GM23338 (cell line): ENCODE data around the gene YBEY. TPM values are rescaled to one million over a fixed set of nuclear protein-coding genes. Genes with fewer than 3 reads are reported as not detected.

ENCODE experiments used
- ATAC-seq: fragments of 200-7000 bp; cut with Tn5 transposase; 3 replicates; pipeline ENCODE4 v1.9.1; 2020
- DNase-seq: peaks from one replicate; pipeline ENCODE4 v3.0.0-alpha.2; 2015; ENCODE audit warnings: low spot score
- H2AFZ ChIP-seq: fragments of 200-600 bp; sonication (generic); 2 replicates; pipeline ENCODE4 v1.8.0; 2016; ENCODE audit warnings: antibody characterized with exemption, mild to moderate bottlenecking, moderate library complexity
- H3F3A ChIP-seq: fragments of 200-600 bp; sonication (generic); replicated peaks from 2 replicates; pipeline ENCODE4 v1.8.0; 2017; ENCODE audit warnings: antibody characterized with exemption, mixed run types, low read depth
- H3K27ac ChIP-seq: fragments of 200-600 bp; sonication (generic); 2 replicates; pipeline ENCODE4 v1.6.1; 2016; ENCODE audit warnings: low read depth
- H3K27me3 ChIP-seq: fragments of 200-600 bp; sonication (generic); 2 replicates; pipeline ENCODE4 v1.8.0; 2016; ENCODE audit warnings: mild to moderate bottlenecking, mixed run types, moderate library complexity; ENCODE audit not compliant: insufficient read depth
- H3K36me3 ChIP-seq: fragments of 200-600 bp; sonication (generic); 2 replicates; pipeline ENCODE4 v1.8.0; 2016; ENCODE audit warnings: mild to moderate bottlenecking; ENCODE audit not compliant: insufficient read depth
- H3K4me1 ChIP-seq: fragments of 200-600 bp; sonication (generic); 2 replicates; pipeline ENCODE4 v1.8.0; 2016; ENCODE audit warnings: mild to moderate bottlenecking, moderate library complexity; ENCODE audit not compliant: insufficient read depth
- H3K4me2 ChIP-seq: fragments of 200-600 bp; sonication (generic); 2 replicates; pipeline ENCODE4 v1.7.1; 2017; ENCODE audit warnings: mixed run types
- H3K4me3 ChIP-seq: fragments of 200-600 bp; sonication (generic); 2 replicates; pipeline ENCODE4 v1.6.1; 2016; ENCODE audit warnings: mixed run types
- H3K79me2 ChIP-seq: fragments of 200-600 bp; sonication (generic); replicated peaks from 2 replicates; pipeline ENCODE4 v1.8.0; 2017; ENCODE audit warnings: mild to moderate bottlenecking; ENCODE audit not compliant: insufficient read depth
- H3K9me2 ChIP-seq: fragments of 200-600 bp; sonication (generic); 2 replicates; pipeline ENCODE4 v1.8.0; 2017; ENCODE audit not compliant: insufficient read depth
- H4K20me1 ChIP-seq: fragments of 200-600 bp; sonication (generic); replicated peaks from 2 replicates; pipeline ENCODE4 v1.8.0; 2017; ENCODE audit warnings: mild to moderate bottlenecking; ENCODE audit not compliant: insufficient read depth
- H3K27ac Mint-ChIP-seq: 2 replicates; pipeline ENCODE4 v1.8.0; 2020; ENCODE audit warnings: inconsistent platforms, mild to moderate bottlenecking, moderate library complexity, mixed read lengths
- H3K27me3 Mint-ChIP-seq: 3 replicates; pipeline ENCODE4 v1.8.0; 2022; ENCODE audit warnings: low read depth, mild to moderate bottlenecking, moderate library complexity, mixed read lengths, inconsistent platforms; ENCODE audit not compliant: insufficient read depth, poor library complexity
- H3K36me3 Mint-ChIP-seq: 3 replicates; pipeline ENCODE4 v1.8.0; 2021; ENCODE audit warnings: low read depth, mild to moderate bottlenecking, inconsistent platforms, moderate library complexity, mixed read lengths
- H3K4me1 Mint-ChIP-seq: 3 replicates; pipeline ENCODE4 v1.8.0; 2020; ENCODE audit warnings: mild to moderate bottlenecking, inconsistent platforms, mixed read lengths
- H3K4me3 Mint-ChIP-seq: 3 replicates; pipeline ENCODE4 v1.8.0; 2021; ENCODE audit warnings: moderate library complexity, mild to moderate bottlenecking, inconsistent platforms, mixed read lengths
- H3K9me3 Mint-ChIP-seq: 3 replicates; pipeline ENCODE4 v1.8.0; 2020; ENCODE audit warnings: moderate library complexity, mild to moderate bottlenecking, inconsistent platforms, mixed read lengths
- CTCF ChIP-seq, 2 experiments: fragments of 200-600 bp in 1 of 2; sonication (generic) in 1 of 2; conservative IDR thresholded peaks; 2 replicates each; pipeline versions ENCODE4 v1.5.1 to v1.6.1; 2016 to 2017; ENCODE audit warnings: antibody characterized with exemption in 2 of 2, low read depth in 2 of 2, mild to moderate bottlenecking in 2 of 2, moderate library complexity in 1 of 2
- EZH2 ChIP-seq: fragments of 200-600 bp; sonication (generic); IDR thresholded peaks from one replicate; pipeline ENCODE4 v1.8.0; 2017; ENCODE audit warnings: antibody characterized with exemption, mild to moderate bottlenecking, low read depth; ENCODE audit not compliant: unreplicated experiment
- EZH2phosphoT487 ChIP-seq: fragments of 200-600 bp; sonication (generic); IDR thresholded peaks from one replicate; pipeline ENCODE4 v1.8.1; 2018; ENCODE audit warnings: antibody characterized with exemption; ENCODE audit not compliant: unreplicated experiment
- JUNB ChIP-seq: IDR thresholded peaks from one replicate; pipeline ENCODE4 v1.6.1; 2016; ENCODE audit warnings: antibody characterized with exemption; ENCODE audit not compliant: unreplicated experiment
- POLR2AphosphoS5 ChIP-seq: IDR thresholded peaks from 2 replicates; pipeline ENCODE4 v1.6.1; 2016; ENCODE audit warnings: antibody characterized with exemption, low read depth
- ZNF114 ChIP-seq: fragments of 250-450 bp; sonication (Bioruptor Pico); IDR thresholded peaks from 2 replicates; pipeline ENCODE4 v1.5.0; 2020; ENCODE audit warnings: mild to moderate bottlenecking, moderate library complexity
- ZNF331 ChIP-seq: fragments of 250-450 bp; sonication (Bioruptor Pico); IDR thresholded peaks from 2 replicates; pipeline ENCODE4 v1.5.0; 2020; ENCODE audit warnings: low read depth, mild to moderate bottlenecking, moderate library complexity
- polyA plus RNA-seq: library from polyadenylated mRNA; unstranded; fragments of >200 nt; fragmentation: Nextera tagmentation; extraction: Ambion mirVana; gene quantifications from 2 replicates; pipeline ENCODE4 v1.2.1, GENCODE V29; 2016
- total RNA-seq: library from RNA; depleted of rRNA; stranded (reverse); fragments of >200 nt; shearing (Covaris generic); gene quantifications from 2 replicates; pipeline ENCODE4 v1.2.3, GENCODE V29; 2014
- TF ChIP-seq, protein P1 (sequence below): IDR thresholded peaks from one replicate; pipeline ENCODE4 v1.6.1; 2018; ENCODE audit warnings: antibody characterized with exemption; ENCODE audit not compliant: unreplicated experiment
- TF ChIP-seq, protein P2 (sequence below): fragments of 250-450 bp; sonication (Bioruptor Pico); IDR thresholded peaks from 2 replicates; pipeline ENCODE4 v1.5.0; 2020; ENCODE audit warnings: mild to moderate bottlenecking, moderate library complexity
- TF ChIP-seq, protein P3 (sequence below): IDR thresholded peaks from 2 replicates; pipeline ENCODE4 v1.6.1; 2016; ENCODE audit warnings: antibody characterized with exemption

YBEY gene
- total and polyA plus RNA-seq, 2 experiments from 2014 or later, result 28.1 to 31.8 TPM

DNA sequence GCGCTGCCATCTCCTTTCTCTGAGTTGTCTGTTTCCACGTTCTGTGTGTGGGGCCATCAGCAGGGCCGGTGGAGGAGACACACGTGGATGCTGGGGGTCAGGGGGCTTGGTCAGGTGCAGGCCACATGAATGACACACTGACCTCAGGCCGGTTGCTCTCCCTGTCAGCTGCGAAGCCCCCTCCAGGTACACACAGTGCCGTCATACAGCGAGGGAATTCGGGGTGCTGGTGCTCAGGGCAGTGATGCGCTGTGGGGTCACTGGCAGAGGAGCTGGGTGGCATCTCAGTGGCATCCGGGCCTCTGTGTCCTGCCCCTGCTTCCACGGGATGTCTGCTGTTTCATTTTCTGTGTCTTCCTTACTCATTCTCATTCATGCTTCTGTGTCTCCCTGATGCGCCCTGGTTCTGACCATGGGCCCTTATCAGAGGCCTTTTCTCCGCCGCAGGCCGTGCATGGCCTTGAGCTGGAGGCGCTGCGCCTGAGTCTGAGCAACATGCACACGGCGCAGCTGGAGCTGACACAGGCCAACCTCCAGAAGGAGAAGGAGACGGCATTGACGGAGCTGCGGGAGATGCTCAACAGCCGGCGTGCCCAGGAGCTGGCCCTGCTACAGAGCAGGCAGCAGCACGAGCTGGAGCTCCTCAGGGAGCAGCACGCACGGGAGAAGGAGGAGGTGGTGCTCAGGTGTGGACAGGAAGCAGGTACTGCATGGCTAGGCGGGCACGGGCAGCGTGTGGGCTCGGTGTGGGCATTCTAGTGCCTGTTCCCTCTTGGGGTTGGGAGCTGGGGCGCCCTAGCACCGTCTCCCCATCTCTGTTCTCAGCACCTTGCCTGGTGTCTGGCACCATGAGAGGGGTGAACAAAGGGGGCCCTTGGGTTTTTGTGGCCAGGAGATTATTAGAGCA lies 60.4 kb downstream of the YBEY start:
- no peaks in the 10 kb centered on the region for H3K27me3 ChIP-seq
- H3K4me2 ChIP-seq, result no peak overlapping the region
- peaks cover 5% of the 10 kb centered on the region for H4K20me1 ChIP-seq
- no peaks in the 10 kb centered on the region for H3K9me3 Mint-ChIP-seq
- peaks cover 57% of the 10 kb centered on the region for H3K36me3 Mint-ChIP-seq
- ATAC-seq (no peak), DNase-seq (no peak)
- no peak overlapping the region for H3K4me3 Mint-ChIP-seq
- no peaks in the 10 kb centered on the region for H3K4me1 Mint-ChIP-seq
- TF ChIP-seq, protein P1, sequence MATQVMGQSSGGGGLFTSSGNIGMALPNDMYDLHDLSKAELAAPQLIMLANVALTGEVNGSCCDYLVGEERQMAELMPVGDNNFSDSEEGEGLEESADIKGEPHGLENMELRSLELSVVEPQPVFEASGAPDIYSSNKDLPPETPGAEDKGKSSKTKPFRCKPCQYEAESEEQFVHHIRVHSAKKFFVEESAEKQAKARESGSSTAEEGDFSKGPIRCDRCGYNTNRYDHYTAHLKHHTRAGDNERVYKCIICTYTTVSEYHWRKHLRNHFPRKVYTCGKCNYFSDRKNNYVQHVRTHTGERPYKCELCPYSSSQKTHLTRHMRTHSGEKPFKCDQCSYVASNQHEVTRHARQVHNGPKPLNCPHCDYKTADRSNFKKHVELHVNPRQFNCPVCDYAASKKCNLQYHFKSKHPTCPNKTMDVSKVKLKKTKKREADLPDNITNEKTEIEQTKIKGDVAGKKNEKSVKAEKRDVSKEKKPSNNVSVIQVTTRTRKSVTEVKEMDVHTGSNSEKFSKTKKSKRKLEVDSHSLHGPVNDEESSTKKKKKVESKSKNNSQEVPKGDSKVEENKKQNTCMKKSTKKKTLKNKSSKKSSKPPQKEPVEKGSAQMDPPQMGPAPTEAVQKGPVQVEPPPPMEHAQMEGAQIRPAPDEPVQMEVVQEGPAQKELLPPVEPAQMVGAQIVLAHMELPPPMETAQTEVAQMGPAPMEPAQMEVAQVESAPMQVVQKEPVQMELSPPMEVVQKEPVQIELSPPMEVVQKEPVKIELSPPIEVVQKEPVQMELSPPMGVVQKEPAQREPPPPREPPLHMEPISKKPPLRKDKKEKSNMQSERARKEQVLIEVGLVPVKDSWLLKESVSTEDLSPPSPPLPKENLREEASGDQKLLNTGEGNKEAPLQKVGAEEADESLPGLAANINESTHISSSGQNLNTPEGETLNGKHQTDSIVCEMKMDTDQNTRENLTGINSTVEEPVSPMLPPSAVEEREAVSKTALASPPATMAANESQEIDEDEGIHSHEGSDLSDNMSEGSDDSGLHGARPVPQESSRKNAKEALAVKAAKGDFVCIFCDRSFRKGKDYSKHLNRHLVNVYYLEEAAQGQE, result no peak
- TF ChIP-seq, protein P2, sequence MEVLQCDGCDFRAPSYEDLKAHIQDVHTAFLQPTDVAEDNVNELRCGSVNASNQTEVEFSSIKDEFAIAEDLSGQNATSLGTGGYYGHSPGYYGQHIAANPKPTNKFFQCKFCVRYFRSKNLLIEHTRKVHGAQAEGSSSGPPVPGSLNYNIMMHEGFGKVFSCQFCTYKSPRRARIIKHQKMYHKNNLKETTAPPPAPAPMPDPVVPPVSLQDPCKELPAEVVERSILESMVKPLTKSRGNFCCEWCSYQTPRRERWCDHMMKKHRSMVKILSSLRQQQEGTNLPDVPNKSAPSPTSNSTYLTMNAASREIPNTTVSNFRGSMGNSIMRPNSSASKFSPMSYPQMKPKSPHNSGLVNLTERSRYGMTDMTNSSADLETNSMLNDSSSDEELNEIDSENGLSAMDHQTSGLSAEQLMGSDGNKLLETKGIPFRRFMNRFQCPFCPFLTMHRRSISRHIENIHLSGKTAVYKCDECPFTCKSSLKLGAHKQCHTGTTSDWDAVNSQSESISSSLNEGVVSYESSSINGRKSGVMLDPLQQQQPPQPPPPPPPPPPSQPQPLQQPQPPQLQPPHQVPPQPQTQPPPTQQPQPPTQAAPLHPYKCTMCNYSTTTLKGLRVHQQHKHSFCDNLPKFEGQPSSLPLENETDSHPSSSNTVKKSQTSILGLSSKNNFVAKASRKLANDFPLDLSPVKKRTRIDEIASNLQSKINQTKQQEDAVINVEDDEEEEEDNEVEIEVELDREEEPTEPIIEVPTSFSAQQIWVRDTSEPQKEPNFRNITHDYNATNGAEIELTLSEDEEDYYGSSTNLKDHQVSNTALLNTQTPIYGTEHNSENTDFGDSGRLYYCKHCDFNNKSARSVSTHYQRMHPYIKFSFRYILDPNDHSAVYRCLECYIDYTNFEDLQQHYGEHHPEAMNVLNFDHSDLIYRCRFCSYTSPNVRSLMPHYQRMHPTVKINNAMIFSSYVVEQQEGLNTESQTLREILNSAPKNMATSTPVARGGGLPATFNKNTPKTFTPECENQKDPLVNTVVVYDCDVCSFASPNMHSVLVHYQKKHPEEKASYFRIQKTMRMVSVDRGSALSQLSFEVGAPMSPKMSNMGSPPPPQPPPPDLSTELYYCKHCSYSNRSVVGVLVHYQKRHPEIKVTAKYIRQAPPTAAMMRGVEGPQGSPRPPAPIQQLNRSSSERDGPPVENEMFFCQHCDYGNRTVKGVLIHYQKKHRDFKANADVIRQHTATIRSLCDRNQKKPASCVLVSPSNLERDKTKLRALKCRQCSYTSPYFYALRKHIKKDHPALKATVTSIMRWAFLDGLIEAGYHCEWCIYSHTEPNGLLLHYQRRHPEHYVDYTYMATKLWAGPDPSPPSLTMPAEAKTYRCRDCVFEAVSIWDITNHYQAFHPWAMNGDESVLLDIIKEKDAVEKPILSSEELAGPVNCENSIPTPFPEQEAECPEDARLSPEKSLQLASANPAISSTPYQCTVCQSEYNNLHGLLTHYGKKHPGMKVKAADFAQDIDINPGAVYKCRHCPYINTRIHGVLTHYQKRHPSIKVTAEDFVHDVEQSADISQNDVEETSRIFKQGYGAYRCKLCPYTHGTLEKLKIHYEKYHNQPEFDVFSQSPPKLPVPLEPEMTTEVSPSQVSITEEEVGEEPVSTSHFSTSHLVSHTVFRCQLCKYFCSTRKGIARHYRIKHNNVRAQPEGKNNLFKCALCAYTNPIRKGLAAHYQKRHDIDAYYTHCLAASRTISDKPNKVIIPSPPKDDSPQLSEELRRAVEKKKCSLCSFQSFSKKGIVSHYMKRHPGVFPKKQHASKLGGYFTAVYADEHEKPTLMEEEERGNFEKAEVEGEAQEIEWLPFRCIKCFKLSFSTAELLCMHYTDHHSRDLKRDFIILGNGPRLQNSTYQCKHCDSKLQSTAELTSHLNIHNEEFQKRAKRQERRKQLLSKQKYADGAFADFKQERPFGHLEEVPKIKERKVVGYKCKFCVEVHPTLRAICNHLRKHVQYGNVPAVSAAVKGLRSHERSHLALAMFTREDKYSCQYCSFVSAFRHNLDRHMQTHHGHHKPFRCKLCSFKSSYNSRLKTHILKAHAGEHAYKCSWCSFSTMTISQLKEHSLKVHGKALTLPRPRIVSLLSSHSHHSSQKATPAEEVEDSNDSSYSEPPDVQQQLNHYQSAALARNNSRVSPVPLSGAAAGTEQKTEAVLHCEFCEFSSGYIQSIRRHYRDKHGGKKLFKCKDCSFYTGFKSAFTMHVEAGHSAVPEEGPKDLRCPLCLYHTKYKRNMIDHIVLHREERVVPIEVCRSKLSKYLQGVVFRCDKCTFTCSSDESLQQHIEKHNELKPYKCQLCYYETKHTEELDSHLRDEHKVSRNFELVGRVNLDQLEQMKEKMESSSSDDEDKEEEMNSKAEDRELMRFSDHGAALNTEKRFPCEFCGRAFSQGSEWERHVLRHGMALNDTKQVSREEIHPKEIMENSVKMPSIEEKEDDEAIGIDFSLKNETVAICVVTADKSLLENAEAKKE (CRISPR knock-in tag), result no peak
- TF ChIP-seq JUNB (no peak), ZNF331 (CRISPR knock-in tag) (no peak), CTCF (conservative IDR thresholded peaks at IDR 0.05; ENCODE audit: low read depth in 2 of 2) (no peak), EZH2phosphoT487 (no peak), EZH2 (no peak), POLR2AphosphoS5 (no peak), ZNF114 (no peak)
- TF ChIP-seq, protein P3, sequence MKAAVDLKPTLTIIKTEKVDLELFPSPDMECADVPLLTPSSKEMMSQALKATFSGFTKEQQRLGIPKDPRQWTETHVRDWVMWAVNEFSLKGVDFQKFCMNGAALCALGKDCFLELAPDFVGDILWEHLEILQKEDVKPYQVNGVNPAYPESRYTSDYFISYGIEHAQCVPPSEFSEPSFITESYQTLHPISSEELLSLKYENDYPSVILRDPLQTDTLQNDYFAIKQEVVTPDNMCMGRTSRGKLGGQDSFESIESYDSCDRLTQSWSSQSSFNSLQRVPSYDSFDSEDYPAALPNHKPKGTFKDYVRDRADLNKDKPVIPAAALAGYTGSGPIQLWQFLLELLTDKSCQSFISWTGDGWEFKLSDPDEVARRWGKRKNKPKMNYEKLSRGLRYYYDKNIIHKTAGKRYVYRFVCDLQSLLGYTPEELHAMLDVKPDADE, result no peak
- H3K79me2 ChIP-seq, result peaks cover 32% of the 10 kb centered on the region
- peaks cover 18% of the 10 kb centered on the region for H3K36me3 ChIP-seq
- no peak overlapping the region for H3K4me3 ChIP-seq
- no peaks in the 10 kb centered on the region for H3K9me2 ChIP-seq
- H3K27ac Mint-ChIP-seq, result no peak overlapping the region
- peaks cover 2% of the 10 kb centered on the region for H3K27me3 Mint-ChIP-seq
- H3K4me1 ChIP-seq, result no peaks in the 10 kb centered on the region
- H2AFZ ChIP-seq, result no peak overlapping the region
- no peak overlapping the region for H3K27ac ChIP-seq
- H3F3A ChIP-seq, result no peaks in the 10 kb centered on the region
